Measurements from ENCODE around the gene SEMA4B.

DNA sequence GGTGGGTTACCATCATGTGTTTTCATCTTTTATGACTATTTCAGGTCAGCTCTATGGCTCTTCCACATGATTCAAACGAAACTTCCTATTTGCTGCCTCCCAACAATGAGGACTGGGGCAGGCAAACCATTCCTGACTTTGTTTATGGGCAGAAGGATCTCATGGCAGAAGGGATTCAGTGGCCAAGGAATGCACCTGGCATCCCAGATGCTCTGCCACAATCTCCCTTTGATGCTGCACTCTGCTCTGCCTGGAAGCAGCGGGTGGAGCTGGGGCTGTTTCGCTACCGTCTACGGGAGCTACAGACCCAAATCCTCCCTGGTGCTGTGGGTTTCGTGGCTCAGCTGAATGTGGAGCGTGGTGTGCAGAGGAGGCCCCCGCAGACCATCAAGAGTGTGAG lies 39.7 kb downstream of the SEMA4B start:
- TF ChIP-seq POLR2A (IDR thresholded peaks at IDR 0.05) (no peak), CTCF (IDR thresholded peaks at IDR 0.05) (no peak), POLR2AphosphoS5 (IDR thresholded peaks at IDR 0.05) (no peak)

Data from transverse colon (tissue), 4 donors.